ENCODE data around the gene HIF1A. TPM values are rescaled to one million over a fixed set of nuclear protein-coding genes. Genes with fewer than 3 reads are reported as not detected.

The HIF1A gene
- total RNA-seq, 1 donor from 2014 or later, result 137 TPM

- no peak for DNase-seq (ENCODE audit: low spot score, unreplicated experiment)
- TF ChIP-seq CTCF (IDR thresholded peaks at IDR 0.05; ENCODE audit: unreplicated experiment), result no peak
- Mint-ChIP-seq H3K27ac (no peak overlapping the region), H3K4me3 (ENCODE audit: low read depth) (no peak overlapping the region), H3K4me1 (ENCODE audit: low read depth) (peaks cover 2% of the 10 kb centered on the region), H3K9me3 (ENCODE audit: low read depth) (peaks cover 10% of the 10 kb centered on the region), H3K36me3 (ENCODE audit: insufficient read depth) (peaks cover 1% of the 10 kb centered on the region), H3K27me3 (no peaks in the 10 kb centered on the region)
Observed at GRCh38 chr14:61683108-61683507, 12.2 kb upstream of the HIF1A start.

- Mint-ChIP-seq H3K36me3 (ENCODE audit: insufficient read depth) (peaks cover 1% of the 10 kb centered on the region), H3K4me1 (ENCODE audit: low read depth) (peaks cover 7% of the 10 kb centered on the region), H3K27me3 (no peaks in the 10 kb centered on the region), H3K4me3 (ENCODE audit: low read depth) (no peak overlapping the region), H3K9me3 (ENCODE audit: low read depth) (peaks cover 10% of the 10 kb centered on the region), H3K27ac (no peak overlapping the region)
- no peak for DNase-seq (ENCODE audit: low spot score, unreplicated experiment)
- no peak for TF ChIP-seq CTCF (IDR thresholded peaks at IDR 0.05; ENCODE audit: unreplicated experiment)
Observed at GRCh38 chr14:61690039-61690438, 5.3 kb upstream of the HIF1A start.

DNA sequence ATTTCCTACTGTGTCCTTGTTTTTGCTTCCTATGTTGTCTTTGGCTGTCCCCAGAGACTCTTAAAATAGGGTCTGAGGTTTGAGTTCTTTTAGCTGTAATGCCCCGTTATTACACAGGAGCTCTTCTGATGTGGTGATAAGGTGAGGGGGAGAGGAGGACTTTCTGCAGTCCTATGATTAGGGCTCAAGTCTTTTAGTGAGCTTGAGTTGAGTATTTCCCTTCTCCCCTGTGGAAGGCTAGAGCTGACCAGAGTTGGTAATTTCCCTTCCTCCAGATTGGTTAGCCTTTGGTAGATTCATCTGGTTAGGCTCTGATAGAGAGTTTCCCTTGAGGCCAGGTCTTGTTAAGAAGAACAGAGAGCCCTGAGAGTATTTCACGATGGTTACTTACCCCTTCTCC is 4.3 kb upstream of the HIF1A start:
- TF ChIP-seq CTCF (IDR thresholded peaks at IDR 0.05; ENCODE audit: unreplicated experiment), result no peak
- DNase-seq (ENCODE audit: low spot score, unreplicated experiment), result no peak
- no peak overlapping the region for H3K4me3 Mint-ChIP-seq (ENCODE audit: low read depth)
- H3K9me3 Mint-ChIP-seq (ENCODE audit: low read depth), result peaks cover 10% of the 10 kb centered on the region
- peaks cover 7% of the 10 kb centered on the region for H3K4me1 Mint-ChIP-seq (ENCODE audit: low read depth)
- peaks cover 1% of the 10 kb centered on the region for H3K36me3 Mint-ChIP-seq (ENCODE audit: insufficient read depth)
- no peak overlapping the region for H3K27ac Mint-ChIP-seq
- no peaks in the 10 kb centered on the region for H3K27me3 Mint-ChIP-seq

GRCh38 chr14:61691495-61691894 is 3.8 kb upstream of the HIF1A start:
- Mint-ChIP-seq H3K27ac (no peak overlapping the region), H3K27me3 (no peaks in the 10 kb centered on the region), H3K9me3 (ENCODE audit: low read depth) (peaks cover 9% of the 10 kb centered on the region), H3K4me1 (ENCODE audit: low read depth) (peaks cover 7% of the 10 kb centered on the region), H3K4me3 (ENCODE audit: low read depth) (no peak overlapping the region), H3K36me3 (ENCODE audit: insufficient read depth) (peaks cover 1% of the 10 kb centered on the region)
- no peak for DNase-seq (ENCODE audit: low spot score, unreplicated experiment)
- no peak for TF ChIP-seq CTCF (IDR thresholded peaks at IDR 0.05; ENCODE audit: unreplicated experiment)

DNA sequence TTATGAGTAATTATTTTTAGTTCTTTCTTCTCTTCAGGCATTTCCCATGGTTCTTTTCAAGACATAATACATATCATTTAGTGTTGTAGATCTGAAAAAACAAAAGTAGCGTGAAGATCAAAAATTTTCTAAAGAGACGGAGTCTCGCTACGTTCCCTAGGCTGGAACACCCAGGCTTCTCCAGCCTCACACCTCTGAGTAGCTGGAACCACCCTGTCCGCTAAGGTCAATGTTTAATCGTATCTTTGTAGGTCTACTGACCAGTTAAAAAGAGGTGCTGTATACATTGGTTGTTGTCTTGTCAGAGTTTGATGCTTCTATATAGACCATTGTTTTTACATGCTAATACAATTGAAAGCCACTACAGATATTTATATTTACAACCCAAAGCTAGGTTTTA is 1.3 kb upstream of the HIF1A start:
- Mint-ChIP-seq H3K36me3 (ENCODE audit: insufficient read depth) (no peaks in the 10 kb centered on the region), H3K27ac (no peak overlapping the region)

More for the DNA sequence above, 1.3 kb upstream of the HIF1A start:
- H3K4me3 Mint-ChIP-seq (ENCODE audit: low read depth), result peak overlapping the region; percentile 91
- no peak for TF ChIP-seq CTCF (IDR thresholded peaks at IDR 0.05; ENCODE audit: unreplicated experiment)
- H3K9me3 Mint-ChIP-seq (ENCODE audit: low read depth), result no peaks in the 10 kb centered on the region
- H3K27me3 Mint-ChIP-seq, result no peaks in the 10 kb centered on the region
- DNase-seq (ENCODE audit: low spot score, unreplicated experiment), result no peak
- peaks cover 28% of the 10 kb centered on the region for H3K4me1 Mint-ChIP-seq (ENCODE audit: low read depth)
